Umbilical cord (tissue), 2 donors: ENCODE measurements around the gene AFAP1. TPM values are rescaled to one million over a fixed set of nuclear protein-coding genes. Genes with fewer than 3 reads are reported as not detected.

Source experiments
- DNase-seq: peaks from one replicate; pipeline ENCODE4 v3.0.0-alpha.2; 2015; ENCODE audit warnings: low spot score
- total RNA-seq: library from RNA; depleted of rRNA; stranded (reverse); fragments of >200 nt; gene quantifications from one replicate; pipeline ENCODE4 v1.2.3, GENCODE V29; 2014; ENCODE audit warnings: low replicate concordance; ENCODE audit not compliant: insufficient read depth

AFAP1 gene, protein sequence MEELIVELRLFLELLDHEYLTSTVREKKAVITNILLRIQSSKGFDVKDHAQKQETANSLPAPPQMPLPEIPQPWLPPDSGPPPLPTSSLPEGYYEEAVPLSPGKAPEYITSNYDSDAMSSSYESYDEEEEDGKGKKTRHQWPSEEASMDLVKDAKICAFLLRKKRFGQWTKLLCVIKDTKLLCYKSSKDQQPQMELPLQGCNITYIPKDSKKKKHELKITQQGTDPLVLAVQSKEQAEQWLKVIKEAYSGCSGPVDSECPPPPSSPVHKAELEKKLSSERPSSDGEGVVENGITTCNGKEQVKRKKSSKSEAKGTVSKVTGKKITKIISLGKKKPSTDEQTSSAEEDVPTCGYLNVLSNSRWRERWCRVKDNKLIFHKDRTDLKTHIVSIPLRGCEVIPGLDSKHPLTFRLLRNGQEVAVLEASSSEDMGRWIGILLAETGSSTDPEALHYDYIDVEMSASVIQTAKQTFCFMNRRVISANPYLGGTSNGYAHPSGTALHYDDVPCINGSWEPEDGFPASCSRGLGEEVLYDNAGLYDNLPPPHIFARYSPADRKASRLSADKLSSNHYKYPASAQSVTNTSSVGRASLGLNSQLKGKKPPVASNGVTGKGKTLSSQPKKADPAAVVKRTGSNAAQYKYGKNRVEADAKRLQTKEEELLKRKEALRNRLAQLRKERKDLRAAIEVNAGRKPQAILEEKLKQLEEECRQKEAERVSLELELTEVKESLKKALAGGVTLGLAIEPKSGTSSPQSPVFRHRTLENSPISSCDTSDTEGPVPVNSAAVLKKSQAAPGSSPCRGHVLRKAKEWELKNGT
- 59.5 TPM for total RNA-seq

DNA sequence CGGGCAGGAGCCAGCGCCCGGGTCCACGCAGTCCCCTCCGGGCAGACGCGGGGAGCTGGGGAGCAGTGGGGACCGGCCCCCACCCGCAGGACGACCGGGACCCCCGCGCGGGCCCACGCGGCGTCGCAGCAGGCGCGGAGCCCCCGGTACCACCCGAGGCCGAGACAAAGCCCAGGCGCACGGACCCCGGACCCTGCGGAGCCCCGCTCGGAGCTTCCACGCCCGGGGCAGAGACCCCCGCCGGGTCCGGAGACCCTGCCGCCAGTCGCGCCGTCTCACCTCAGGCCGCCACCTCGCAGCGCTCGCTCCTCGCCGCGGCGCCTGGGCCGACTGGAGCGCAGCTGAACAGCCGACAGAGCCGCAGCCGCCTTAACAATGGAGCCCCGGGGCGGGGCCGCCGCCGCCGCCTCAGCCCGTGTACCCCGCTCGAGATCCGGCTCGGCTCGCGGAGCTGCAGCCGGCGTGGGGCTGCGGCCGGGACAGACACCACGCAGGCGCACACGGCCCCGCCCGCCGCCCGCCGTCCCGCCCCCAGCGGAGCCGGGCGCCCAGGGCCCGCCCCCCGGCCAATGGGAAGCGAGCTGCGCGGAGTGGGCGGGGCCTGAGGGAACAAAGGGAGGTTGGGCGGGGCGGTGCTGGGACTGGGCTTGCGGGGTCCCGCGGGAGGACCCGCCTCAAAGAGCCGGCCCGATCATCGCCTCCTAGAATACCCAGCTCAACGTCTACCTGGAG, at the start of gene AFAP1:
TSS of gene AFAP1 (minus strand) at position 485 of the 732 bp plus-strand sequence. CDS start 67,783 bp downstream, outside the sequence.
- peak; percentile 94 for DNase-seq

DNA sequence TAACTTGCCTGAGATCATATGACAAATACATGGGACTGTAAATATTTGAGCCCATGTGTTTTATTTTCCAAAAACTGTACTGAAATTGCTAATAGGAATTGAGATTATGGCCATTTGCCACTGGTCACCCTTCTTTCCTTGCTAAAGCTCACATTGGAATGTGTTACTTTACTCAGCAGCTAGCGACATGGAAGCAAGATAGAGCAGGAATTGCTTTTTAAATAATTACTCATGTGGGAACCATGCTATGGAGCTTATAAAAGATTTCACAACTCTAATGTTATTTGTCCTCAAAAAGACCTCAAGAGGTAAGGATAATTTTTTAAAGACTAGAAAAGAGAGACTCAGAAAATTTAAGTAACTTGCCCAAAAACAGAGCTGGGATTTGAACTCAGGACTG, 48.8 kb upstream of the AFAP1 start:
- DNase-seq: no peak

DNA sequence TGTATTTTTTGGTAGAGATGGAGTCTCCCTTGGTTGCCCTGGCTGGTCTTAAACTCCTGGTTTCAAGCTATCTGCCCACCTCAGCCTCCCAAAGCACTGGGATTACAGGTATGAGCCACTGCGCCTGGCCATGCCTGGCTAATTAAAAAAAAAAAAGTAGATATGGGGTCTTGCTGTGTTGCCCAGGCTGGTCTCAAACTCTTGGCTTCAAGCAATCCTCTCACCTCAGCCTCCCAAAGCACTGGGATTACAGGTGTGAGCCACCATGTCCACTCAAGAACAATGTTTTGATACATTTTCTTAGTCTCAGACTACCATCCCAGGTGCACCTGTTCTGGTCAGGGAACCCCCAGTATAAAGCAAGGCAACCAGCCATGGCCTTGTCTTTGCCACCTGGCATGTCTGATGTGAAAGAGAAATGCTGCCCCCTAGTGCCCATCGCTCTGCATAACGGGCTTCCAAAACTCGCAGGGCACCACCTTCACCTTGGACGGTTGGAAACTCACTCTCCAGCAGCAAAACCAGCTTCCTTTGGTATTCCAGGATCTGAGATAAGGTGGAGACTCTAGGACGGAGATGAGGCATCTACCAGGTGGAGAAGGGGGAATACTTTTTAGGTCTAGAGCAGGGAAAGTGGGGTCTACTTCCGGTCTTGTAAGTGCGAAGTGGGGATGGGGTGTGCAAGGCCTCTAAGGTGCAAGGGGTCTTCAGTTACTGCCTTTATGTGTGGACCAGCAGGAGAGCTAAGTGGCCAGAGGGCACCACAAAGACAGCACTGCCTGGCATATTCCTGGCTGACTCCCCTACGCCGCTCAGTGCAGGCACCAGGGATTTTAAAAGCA, 47.7 kb upstream of the AFAP1 start:
- peak; percentile 78 for DNase-seq

DNA sequence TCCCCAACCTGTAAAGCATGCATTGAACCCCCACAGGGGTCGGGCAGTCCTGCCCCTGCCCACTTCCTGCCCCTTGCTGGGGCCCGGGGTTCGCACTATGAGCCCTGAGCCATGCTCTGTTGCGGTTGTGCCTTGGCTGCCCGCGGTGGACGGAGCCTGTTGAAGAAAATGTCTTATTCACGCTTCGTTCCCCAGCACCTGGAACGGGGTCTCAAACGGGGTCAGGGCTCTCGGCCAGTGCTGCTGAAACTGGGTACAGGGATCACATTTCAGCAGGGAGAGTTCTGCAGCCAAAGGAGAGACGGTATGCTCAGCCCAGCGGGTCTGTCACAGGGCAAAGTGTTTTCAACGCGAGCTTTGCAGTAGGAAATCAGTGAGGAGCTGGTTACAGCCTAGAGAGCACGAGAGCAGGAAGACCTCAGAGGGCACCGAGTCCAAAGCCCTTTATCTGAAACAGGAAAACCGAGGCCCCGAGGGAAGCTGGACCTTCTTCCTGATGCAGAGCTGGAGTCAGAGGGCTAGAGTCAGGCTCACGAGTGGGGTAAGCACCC, 46.3 kb upstream of the AFAP1 start:
- DNase-seq: peak; percentile 60

DNA sequence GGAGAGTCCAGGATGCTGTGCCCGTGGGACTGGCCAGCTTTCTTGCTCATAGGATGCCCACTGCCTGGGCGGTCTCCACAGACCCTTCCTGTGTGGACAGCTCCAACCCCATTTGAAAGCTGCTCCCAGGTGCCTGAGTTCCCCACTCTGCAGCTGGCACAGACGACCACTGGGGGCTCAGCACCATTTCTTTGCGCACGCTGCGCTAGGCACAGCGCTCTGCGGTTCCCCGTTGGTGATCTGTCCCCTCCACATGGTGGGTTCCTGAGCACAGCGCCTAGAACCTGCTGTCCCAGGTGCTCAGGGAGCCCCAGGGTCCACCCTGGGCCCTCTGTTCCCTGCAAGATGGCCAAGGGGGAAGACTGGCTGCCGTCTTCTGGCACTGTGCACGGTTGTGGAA, 45.4 kb upstream of the AFAP1 start:
- DNase-seq: no peak

DNA sequence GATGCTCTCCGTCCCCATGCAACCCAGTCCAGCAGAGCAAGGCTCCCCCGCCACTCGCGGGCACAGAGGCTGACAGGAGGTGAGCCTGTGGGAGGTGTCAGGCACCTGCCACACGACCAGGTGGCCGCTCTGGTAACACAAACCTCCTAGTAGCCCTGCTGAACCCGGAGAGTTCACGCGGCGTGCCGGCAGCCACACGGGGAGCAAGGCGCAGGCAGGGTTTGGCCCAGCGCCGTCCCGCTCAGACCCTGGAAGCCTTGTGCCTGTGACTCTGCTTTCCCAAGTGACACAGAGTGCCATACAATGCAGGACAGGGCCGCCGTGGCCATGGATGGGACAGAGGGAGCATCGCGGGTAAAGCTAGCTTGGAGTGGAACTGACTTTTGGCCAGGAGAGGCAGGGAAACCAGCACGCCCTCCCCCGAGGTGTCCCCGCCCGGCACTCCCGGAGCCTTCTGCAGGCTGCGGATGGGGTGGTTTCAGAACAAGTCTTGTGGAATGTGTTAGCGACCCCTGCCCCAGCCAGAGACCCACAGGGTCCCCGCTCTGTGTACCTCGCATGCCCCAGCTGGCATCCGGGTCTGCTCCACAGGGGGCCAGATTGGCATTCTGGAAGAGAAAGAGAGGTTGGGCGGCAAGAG, 44.7 kb upstream of the AFAP1 start:
- DNase-seq: no peak

DNA sequence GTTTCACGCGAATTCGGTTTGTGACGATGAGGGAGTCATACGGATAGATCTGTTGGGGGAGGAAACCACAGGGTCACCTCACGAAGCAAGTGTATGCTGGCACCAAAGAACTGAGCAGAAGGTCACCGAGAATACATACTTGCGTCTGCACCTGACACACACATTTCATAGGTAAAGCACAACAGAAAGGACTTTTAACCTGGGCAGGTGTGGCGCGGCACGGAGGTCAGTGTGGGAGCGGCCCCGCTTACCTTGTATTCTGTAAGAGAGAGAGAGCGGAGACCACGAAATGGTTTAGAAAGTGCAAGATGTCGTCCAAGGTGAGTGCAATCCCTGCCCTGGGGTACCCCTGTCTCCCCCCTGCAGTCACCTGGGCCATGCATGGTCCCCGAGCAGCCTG, 43.6 kb upstream of the AFAP1 start:
- DNase-seq: no peak

DNA sequence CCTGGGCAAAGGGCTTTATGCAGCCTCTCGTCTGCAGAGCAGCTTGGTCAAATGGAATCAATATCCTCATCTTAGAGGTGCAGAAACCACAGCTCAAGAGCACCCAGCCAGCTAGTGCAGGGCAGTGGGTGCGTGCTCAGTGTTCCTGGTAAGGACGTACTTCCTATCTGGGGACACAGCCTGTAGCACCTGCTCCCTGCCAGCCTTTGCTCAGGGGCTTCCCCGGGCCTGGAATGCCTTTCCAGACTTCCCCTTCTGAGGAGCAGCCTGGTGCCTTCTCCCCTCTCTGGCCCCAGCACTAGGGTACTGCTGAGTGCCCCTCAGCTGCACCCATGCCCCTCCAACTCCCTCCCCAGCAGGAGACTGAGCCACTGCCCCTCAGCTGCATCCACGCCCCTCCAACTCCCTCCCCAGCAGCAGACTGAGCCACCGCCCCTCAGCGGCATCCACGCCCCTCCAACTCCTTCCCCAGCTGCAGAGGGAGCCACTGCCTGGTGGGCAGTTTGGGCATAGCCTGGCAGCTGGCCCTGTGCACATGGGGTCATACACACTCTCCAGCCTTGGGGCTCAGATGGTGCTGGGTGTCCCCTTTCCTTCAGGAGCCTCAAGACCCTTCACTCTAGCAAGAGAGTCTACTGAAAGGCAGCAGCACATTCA, 42.2 kb upstream of the AFAP1 start:
- no peak for DNase-seq

DNA sequence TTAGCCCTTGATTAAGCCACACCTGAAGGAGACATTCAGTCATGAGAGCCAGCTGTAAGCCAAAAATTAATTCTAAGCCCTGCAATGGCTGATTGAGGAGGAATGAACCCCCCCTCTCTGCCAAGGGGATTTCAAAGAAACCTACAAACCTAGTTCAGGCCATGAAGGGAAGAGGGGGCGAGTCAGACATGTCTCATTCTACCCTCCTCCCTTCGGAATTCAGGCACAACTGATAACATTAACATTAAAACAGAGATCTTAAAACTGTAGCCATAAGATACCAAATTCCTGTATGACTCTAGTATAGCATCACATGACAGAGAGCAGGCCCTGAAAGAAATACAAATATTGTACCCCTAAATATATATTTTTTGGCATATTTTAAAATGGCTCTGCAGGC, 40.4 kb upstream of the AFAP1 start:
- DNase-seq: no peak

DNA sequence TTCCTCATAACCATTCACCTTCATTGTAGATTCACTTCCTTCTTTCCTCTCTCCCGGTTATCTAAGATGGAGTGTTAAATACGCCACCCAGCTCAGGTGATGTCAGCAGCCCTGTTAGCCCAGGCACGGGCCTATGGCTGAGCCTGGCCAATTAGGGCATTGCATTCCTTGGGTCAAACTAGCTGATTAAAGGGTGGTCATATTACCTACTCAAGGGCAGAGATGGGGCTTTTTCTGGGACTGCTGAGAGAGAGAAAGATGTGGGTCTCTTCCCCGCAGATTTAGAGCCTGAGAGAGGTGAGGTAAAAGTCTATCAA, 39.9 kb upstream of the AFAP1 start:
- no peak for DNase-seq

DNA sequence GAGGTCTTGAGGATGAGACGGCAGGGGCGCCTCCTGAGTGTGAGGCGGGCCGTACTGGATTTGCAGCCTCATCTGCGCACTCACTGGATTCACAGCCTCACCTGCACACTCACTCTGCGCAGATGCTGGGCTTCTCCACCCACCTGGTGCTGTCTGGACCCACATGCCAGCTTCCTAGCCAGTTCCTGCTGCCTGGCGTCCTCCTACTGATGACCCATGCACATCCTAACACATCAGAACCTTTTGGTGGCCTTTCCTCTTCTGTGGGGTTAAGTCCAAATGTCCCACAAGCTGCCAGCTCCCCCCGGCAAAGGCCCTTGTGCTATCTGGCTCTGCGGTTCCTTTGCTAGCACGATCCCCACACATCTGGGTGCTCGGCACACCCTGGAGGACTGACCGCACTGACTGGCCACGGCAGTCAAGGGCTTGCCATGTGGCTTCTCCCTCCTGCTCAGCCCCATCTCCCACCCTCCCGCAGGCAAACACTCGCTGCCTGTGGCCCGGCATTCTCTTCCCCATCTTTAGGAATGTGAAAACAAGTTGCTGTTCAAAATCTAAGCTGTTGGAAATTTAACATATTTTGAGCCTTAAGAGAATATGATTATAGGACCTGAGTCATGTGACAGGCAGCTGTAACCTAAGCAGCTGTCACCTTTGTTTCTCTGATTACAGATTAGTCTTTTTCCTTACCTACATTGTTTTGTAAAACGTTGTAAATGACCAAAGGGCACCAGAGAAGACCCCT, 39.4 kb upstream of the AFAP1 start:
- no peak for DNase-seq

DNA sequence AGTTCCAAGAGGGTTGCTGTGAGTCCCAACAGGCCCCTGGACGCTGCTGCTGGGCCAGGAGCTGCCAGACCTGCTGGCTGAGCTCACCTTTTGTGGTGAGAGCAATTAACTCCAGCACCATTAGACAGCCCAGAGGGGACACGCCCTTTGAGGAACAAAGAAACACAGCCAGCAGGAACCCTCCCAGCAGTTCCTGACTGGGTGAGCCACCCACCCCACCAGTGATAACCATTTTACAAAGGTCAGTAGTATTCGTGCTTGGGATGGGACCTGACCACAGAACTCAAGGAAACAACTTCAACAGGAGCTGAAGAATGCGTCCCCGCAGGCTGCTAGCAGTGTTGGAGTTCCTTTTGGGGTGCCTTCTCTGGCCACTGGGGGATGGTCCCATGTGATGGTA, 38.8 kb upstream of the AFAP1 start:
- DNase-seq: no peak

DNA sequence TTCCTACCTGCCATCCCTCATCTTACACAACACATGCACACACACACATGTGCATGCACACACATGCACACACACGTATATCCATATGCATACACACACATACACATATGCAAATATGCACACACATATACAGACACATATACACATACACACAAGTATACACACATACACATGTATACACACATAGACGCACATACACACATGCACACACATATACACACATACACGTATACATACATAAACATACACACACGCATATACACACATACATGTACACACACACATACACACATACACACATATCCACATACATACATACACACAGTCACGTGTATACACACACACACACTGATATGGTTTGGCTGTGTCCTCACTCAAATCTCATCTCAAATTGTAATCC, 37.0 kb upstream of the AFAP1 start:
- no peak for DNase-seq

DNA sequence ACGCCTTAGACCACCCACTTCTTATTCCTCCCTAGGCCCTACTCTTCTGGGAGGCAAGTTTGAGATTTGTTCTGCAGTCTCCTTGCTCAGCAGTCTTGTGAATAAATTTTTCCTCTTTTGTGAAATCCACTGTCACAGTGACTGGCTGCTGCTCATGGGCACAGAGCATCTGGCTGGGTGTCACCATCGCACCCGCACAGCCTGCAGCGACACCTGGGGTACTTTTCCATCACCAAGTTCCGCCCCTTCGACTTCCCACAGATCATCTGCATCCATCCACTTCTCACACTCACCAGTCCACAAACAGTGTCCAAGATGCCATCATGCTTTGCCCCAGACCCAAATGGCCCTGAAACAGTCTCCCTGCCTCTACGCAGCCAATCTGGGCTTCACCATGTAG, 36.4 kb upstream of the AFAP1 start:
- no peak for DNase-seq

DNA sequence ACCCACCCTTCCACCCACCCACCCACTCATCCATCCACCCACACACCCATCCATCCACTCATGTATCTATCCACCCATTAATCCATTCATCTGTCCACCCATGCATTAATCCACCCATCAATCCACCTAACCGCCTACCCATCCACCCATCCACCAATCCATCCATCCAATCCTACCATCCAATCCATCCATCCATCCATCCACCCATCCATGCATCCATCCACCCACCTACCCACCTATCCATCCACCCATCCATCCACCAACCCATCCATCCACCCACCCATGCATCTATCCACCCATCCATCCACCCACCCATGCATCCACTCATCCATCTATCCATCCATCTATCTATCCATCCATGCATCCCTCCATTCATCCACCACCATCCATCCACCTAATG, 34.8 kb upstream of the AFAP1 start:
- DNase-seq: no peak

DNA sequence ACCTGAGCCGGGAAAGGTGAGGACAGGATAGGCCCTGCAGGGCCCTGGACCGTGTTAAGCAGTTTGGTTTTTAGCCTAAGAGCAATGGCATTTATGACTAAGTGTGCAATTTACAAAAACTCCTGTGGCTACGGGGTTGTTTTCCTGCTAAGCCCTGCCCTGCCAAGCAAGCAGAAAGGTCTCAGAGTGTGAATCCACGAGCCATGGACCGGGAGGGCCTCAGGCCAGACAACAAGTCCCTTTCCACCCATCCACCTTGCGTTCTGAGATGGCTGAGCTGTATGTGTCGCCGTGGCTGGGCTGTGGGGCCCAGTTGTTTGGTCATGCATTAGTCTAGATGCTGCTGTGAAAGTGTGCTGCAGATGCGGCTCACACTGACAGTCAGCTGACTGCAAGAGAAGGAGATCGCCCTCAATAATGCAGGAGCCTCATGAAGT, 33.9 kb upstream of the AFAP1 start:
- DNase-seq: no peak

DNA sequence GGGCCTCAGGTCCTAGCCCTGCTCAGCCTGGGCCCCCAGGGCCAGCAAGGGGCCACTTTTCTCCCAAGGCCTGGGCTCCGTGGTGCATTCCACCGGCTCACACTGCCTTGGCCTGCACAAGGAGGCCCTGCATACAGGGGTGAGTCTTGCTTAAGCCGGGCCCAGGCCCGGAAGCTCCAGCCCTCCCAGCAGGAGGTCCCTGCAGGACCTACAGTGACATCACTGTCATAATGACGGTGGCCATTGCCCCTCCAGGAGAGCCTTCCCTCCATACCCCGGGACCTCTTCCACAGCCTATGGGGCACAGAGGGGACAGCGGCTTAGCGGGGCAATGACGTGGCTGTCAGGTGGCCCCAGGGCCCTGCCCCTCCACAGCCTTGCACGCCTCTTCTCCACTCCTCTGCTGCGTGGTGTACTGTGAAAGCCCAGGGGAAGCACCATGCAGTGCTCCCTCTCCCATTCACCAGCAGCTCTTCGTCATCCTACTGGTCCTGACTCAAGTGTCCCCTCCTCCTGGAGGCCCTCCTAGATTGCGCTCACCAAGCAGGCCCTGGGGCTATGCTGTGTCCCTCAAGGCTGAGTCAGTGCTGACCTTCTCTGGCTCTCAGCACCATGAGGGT, 32.3 kb upstream of the AFAP1 start:
- DNase-seq: no peak

DNA sequence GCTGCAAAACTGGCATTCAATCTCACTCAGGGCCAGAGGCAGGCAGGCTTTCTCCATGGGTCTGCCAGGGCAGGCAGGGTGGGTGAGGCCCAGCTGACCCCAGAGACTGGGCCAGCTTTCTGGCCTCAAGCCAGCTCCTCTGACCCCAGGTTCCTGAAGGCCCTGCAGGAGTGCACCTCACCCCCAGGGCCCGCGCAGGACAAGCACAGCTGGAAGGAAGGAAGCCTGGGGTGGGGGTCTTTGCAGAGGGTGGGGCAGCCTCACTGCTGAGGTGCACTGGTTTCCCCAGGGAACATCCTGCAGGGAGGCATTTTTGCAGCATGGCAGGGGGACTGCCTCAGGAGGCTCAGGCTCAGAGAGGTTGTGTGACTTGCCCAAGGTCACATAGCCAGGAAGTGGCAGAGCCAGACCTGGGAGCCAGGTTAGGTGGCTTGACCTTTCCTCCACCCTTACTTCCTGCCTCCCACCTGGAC, 31.5 kb upstream of the AFAP1 start:
- DNase-seq: no peak
